HCT116 (cell line): ENCODE data around the gene TSPAN5. TPM values are rescaled to one million over a fixed set of nuclear protein-coding genes. Genes with fewer than 3 reads are reported as not detected.

Experiments used
- ATAC-seq: fragments of 200-7000 bp; cut with Tn5 transposase; 2 replicates; pipeline ENCODE4 v1.9.1; 2020; ENCODE audit warnings: mild to moderate bottlenecking, moderate library complexity
- BruUV-seq: library from RNA; stranded (reverse); fragments of 400-500 nt; replicated peaks from 2 replicates; lab custom pipeline; 2021; lab: Mats Ljungman, UMichigan
- CTCF ChIA-PET: fragments of 300-600 bp; sonication (Branson Sonifier 250); formaldehyde crosslinking; loops from one replicate; lab custom pipeline; 2021; ENCODE audit warnings: antibody characterized with exemption; lab: Charles Lee
- POLR2A ChIA-PET: fragments of 300-600, 350-600 bp; sonication (Branson Sonifier 250); formaldehyde crosslinking; loops from one replicate; lab custom pipeline; 2021; ENCODE audit warnings: antibody characterized with exemption; lab: Charles Lee
- RAD21 ChIA-PET, 2 experiments: fragments of 300-600 bp; sonication (Branson Sonifier 250); formaldehyde crosslinking; loops; one replicate each; lab custom pipeline; 2023; ENCODE audit warnings: low total read pairs in 2 of 2; ENCODE audit not compliant: uncharacterized antibody in 2 of 2, unreplicated experiment in 2 of 2, low non-redundant PET in 1 of 2; lab: Charles Lee
- DNase-seq: peaks from one replicate; pipeline ENCODE4 v3.0.0-alpha.2; 2010; ENCODE audit warnings: low read depth, low spot score
- H2AFZ ChIP-seq: fragments of 200-600 bp; shearing (Covaris generic), sonication (generic); 2 replicates; pipeline ENCODE4 v1.6.1; 2017; ENCODE audit warnings: low read depth, mixed run types, mixed read lengths, antibody characterized with exemption, low read length; ENCODE audit not compliant: poor library complexity, severe bottlenecking
- H3K27ac ChIP-seq: 2 replicates; pipeline ENCODE4 v1.5.1; 2012; ENCODE audit warnings: low read depth, low read length
- H3K27me3 ChIP-seq: fragments of 200-600 bp; sonication (generic); 2 replicates; pipeline ENCODE4 v1.6.1; 2016; ENCODE audit warnings: mixed run types, low read length, mixed read lengths; ENCODE audit not compliant: insufficient read depth
- H3K36me3 ChIP-seq, 2 experiments: fragments of 200-500 bp in 1 of 2; fragments of 200-600 bp in 1 of 2; sonication (Bioruptor generic) in 1 of 2; sonication (generic) in 1 of 2; 2 replicates each; pipeline versions ENCODE4 v1.5.1 to v1.6.1; 2014 to 2016; ENCODE audit warnings: low read length in 2 of 2, inconsistent platforms in 1 of 2, mixed read lengths in 1 of 2, mixed run types in 1 of 2; ENCODE audit not compliant: insufficient read depth in 2 of 2, control insufficient read depth in 1 of 2
- H3K4me1 ChIP-seq, 2 experiments: fragments of 200-600 bp in 1 of 2; sonication (generic) in 1 of 2; 2 replicates each; pipeline versions ENCODE4 v1.5.1 to v1.6.1; 2012 to 2017; ENCODE audit warnings: low read length in 2 of 2, inconsistent platforms in 1 of 2, mild to moderate bottlenecking in 1 of 2, mixed read lengths in 1 of 2, mixed run types in 1 of 2, moderate library complexity in 1 of 2; ENCODE audit not compliant: insufficient read depth in 2 of 2, control insufficient read depth in 1 of 2
- H3K4me2 ChIP-seq: fragments of 200-600 bp; sonication (generic); 2 replicates; pipeline ENCODE4 v1.6.1; 2017; ENCODE audit warnings: mixed run types, low read length, mixed read lengths
- H3K4me3 ChIP-seq, 2 experiments: fragments of 200-600 bp in 1 of 2; sonication (generic) in 1 of 2; replicated peaks in 1 of 2; 2 replicates each; pipeline ENCODE4 v1.5.1; 2011 to 2016; ENCODE audit warnings: low read length in 2 of 2, control low read depth in 1 of 2, low read depth in 1 of 2, mild to moderate bottlenecking in 1 of 2, mixed read lengths in 1 of 2, mixed run types in 1 of 2
- H3K79me2 ChIP-seq: fragments of 200-600 bp; sonication (generic); 2 replicates; pipeline ENCODE4 v1.6.1; 2017; ENCODE audit warnings: mild to moderate bottlenecking, mixed run types, low read length, moderate library complexity, mixed read lengths; ENCODE audit not compliant: insufficient read depth
- H3K9ac ChIP-seq: fragments of 200-600 bp; sonication (generic); 2 replicates; pipeline ENCODE4 v1.6.1; 2016; ENCODE audit warnings: low read length, mixed read lengths
- H3K9me2 ChIP-seq: fragments of 200-600 bp; sonication (generic), shearing (Covaris generic); 2 replicates; pipeline ENCODE4 v1.6.1; 2017; ENCODE audit warnings: mixed run types, mild to moderate bottlenecking, moderate library complexity; ENCODE audit not compliant: insufficient read depth
- H3K9me3 ChIP-seq, 2 experiments: fragments of 200-500 bp in 1 of 2; fragments of 200-600 bp in 1 of 2; sonication (Bioruptor generic) in 1 of 2; sonication (generic) in 1 of 2; 2 replicates each; pipeline ENCODE4 v1.6.1; 2014 to 2017; ENCODE audit warnings: low read length in 2 of 2, mixed read lengths in 2 of 2, inconsistent platforms in 1 of 2, low read depth in 1 of 2, mild to moderate bottlenecking in 1 of 2, mixed run types in 1 of 2, moderate library complexity in 1 of 2; ENCODE audit not compliant: control insufficient read depth in 1 of 2, insufficient read depth in 1 of 2
- H4K20me1 ChIP-seq: fragments of 200-600 bp; sonication (generic), shearing (Covaris generic); 2 replicates; pipeline ENCODE4 v1.6.1; 2017; ENCODE audit warnings: mixed run types, mild to moderate bottlenecking, moderate library complexity; ENCODE audit not compliant: insufficient read depth
- RAD21 ChIP-seq: IDR thresholded peaks from 2 replicates; pipeline ENCODE4 v1.6.1; 2012; ENCODE audit warnings: low read depth, mild to moderate bottlenecking
- YY1 ChIP-seq: IDR thresholded peaks from 2 replicates; pipeline ENCODE4 v1.6.1; 2011; ENCODE audit warnings: low read length, low read depth, moderate library complexity, mild to moderate bottlenecking; ENCODE audit not compliant: insufficient replicate concordance; ENCODE audit errors: extremely low read depth
- ZFX ChIP-seq: fragments of 450-650 bp; IDR thresholded peaks from 2 replicates; pipeline ENCODE4 v1.6.1; 2017
- intact Hi-C: fragments of 100-400 bp; cut with micrococcal nuclease; formaldehyde crosslinking; loops from 2 replicates; pipeline ENCODE4 v1.10.0; 2022
- total RNA-seq: library from RNA; stranded (reverse); gene quantifications from one replicate; pipeline ENCODE4 v1.2.1, GENCODE V29; 2021; ENCODE audit not compliant: unreplicated experiment

TSPAN5 gene
- total RNA-seq, 1 experiment from 2014 or later = 56.8 TPM

DNA sequence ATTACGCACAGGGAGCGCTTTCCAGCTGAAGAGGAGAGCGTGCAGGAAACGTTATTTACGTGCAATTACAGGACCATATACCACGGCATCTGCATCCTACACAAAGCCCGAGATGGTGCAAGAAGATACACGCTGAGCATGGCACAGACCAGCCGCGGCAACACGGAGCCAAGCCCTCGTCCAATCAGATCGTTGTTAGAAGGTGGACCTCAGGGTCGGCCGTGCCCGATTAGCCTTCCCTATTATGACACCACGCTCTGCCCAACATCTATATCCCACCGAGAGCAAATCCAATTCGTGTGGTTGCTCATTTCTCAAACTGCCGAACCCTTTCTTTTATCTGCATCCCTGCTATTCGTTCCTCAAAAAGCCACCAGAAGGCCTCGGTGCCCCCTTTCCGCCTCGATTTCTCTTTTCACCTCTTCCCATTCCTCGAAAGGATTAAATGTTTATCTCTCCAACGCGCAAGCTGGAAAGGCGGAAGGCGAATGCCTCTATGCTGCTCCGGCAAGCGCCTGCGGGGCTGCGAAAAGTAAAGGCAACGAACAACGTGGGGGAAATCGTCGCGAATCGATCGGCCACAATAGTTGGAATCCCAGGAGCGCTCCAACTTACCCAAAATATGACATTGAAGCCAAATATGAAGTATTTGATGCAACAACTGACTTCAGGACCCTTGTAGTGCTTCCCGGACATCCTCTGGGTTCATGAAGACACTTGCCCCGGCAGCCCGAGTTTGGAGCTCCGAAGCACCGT, 702 bp downstream of the TSPAN5 start:
- CTCF ChIA-PET = interaction anchor here (1.0 kb wide), 1 partner anchor 31 kb away, joined by 3 read pairs; no protein-coding TSS in a partner anchor
- Histone ChIP-seq H3K4me3 (peak overlapping the region; percentile 85 to 89), H3K9me2 (no peaks in the 10 kb centered on the region), H4K20me1 (no peaks in the 10 kb centered on the region), H2AFZ (no peak overlapping the region), H3K4me2 (peak overlapping the region; percentile 88), H3K9me3 (no peaks in the 10 kb centered on the region), H3K79me2 (peaks cover 67% of the 10 kb centered on the region), H3K9ac (peak overlapping the region; percentile 86), H3K27me3 (no peaks in the 10 kb centered on the region), H3K36me3 (no peaks in the 10 kb centered on the region), H3K4me1 (peaks cover 63 to 83% of the 10 kb centered on the region in 2 experiments), H3K27ac (peak overlapping the region; percentile 78)
- POLR2A ChIA-PET = interaction anchor here (1.0 to 1.3 kb wide), 2 partner anchors 10 to 29 kb away, joined by 3 to 4 read pairs; no protein-coding TSS in a partner anchor
- TF ChIP-seq ZFX (0 out of 2 replicates have a peak, but pooled peaks have one; percentile 34), RAD21 (no peak)
- RAD21 ChIA-PET = interaction anchor here in 1 of 2 experiments (1.3 kb wide), 1 partner anchor 190 kb away, joined by 3 read pairs; no protein-coding TSS in a partner anchor
- no TSS peak for BruUV-seq
- ATAC-seq = peak; percentile 35
- intact Hi-C loops = loop anchor here (5.0 kb wide), 4 partner anchors 150 to 515 kb away; partner anchors contain the start of genes EIF4E and STPG2
- DNase-seq = no peak

DNA sequence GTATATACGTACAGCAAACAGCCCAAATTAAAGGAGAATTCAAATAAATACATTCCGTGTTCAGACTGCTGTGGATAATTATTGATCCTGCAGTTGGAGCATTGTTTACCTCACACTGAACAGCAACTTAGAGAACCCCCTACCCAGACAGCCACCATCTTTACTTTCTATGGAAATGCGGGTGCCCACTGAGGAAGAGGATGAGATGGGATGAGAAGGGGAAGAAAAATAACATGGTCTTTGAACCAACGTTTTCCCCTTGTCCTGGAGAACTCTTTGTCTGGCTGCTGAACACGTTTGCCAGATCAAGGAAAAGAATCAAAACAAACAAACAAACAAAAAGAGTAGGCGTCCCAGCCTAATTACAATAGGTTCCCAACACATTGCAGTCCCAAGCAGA, 1.5 kb downstream of the TSPAN5 start:
- DNase-seq (no peak), ATAC-seq (no peak)
- Histone ChIP-seq H3K4me2 (peak overlapping the region; percentile 88), H3K27ac (peak overlapping the region; percentile 78), H3K9me2 (no peaks in the 10 kb centered on the region), H4K20me1 (no peaks in the 10 kb centered on the region), H2AFZ (no peak overlapping the region), H3K79me2 (peaks cover 75% of the 10 kb centered on the region), H3K27me3 (no peaks in the 10 kb centered on the region), H3K4me1 (peaks cover 60 to 79% of the 10 kb centered on the region in 2 experiments), H3K36me3 (peaks cover 0 to 4% of the 10 kb centered on the region in 2 experiments; a peak in 1 of 4 replicates), H3K9ac (peak overlapping the region; percentile 86), H3K4me3 (peak overlapping the region; percentile 85 to 89), H3K9me3 (no peaks in the 10 kb centered on the region)
- intact Hi-C loops = loop anchor here (5.0 kb wide), 4 partner anchors 150 to 515 kb away; partner anchors contain the start of genes EIF4E and STPG2
- POLR2A ChIA-PET = no interaction called here
- RAD21 ChIA-PET = no interaction called here
- no TSS peak for BruUV-seq
- CTCF ChIA-PET = no interaction called here
- TF ChIP-seq YY1 = no peak
